Mesenchymal stem cell (in vitro differentiated cells and primary cell): Measurements from ENCODE around the gene CD81.

Experiments
- DNase-seq: peaks from one replicate; pipeline ENCODE4 v3.0.0-alpha.2; 2013
- H2AFZ ChIP-seq: one replicate; pipeline ENCODE4 v1.6.1; 2013; ENCODE audit warnings: low read depth, mild to moderate bottlenecking, control low read depth, inconsistent platforms, low read length, moderate library complexity
- H2AK5ac ChIP-seq: 2 replicates; pipeline ENCODE4 v1.6.1; 2013; ENCODE audit warnings: low read length, moderate library complexity, mild to moderate bottlenecking, inconsistent platforms; ENCODE audit not compliant: severe bottlenecking
- H2BK120ac ChIP-seq: one replicate; pipeline ENCODE4 v1.6.1; 2013; ENCODE audit warnings: low read depth, mild to moderate bottlenecking, inconsistent platforms, low read length, moderate library complexity
- H2BK12ac ChIP-seq, 2 experiments: one replicate each; pipeline ENCODE4 v1.6.1; 2013; ENCODE audit warnings: inconsistent platforms in 2 of 2, low read length in 2 of 2, mild to moderate bottlenecking in 2 of 2, moderate library complexity in 2 of 2, control low read depth in 1 of 2
- H2BK15ac ChIP-seq: one replicate; pipeline ENCODE4 v1.6.1; 2013; ENCODE audit warnings: mild to moderate bottlenecking, low read depth, inconsistent platforms; ENCODE audit not compliant: poor library complexity, severe bottlenecking
- H2BK5ac ChIP-seq: 2 replicates; pipeline ENCODE4 v1.6.1; 2013; ENCODE audit warnings: low read depth, mild to moderate bottlenecking, low read length, control low read depth, inconsistent platforms; ENCODE audit not compliant: poor library complexity, severe bottlenecking
- H3K14ac ChIP-seq, 2 experiments: one replicate each; pipeline ENCODE4 v1.6.1; 2013; ENCODE audit warnings: inconsistent platforms in 2 of 2, low read length in 2 of 2, control low read depth in 1 of 2, mild to moderate bottlenecking in 1 of 2, moderate library complexity in 1 of 2
- H3K18ac ChIP-seq, 2 experiments: one replicate each; pipeline ENCODE4 v1.6.1; 2013; ENCODE audit warnings: inconsistent platforms in 2 of 2, low read length in 2 of 2, control low read depth in 1 of 2, low read depth in 1 of 2, mild to moderate bottlenecking in 1 of 2
- H3K23ac ChIP-seq, 2 experiments: one replicate each; pipeline ENCODE4 v1.6.1; 2013; ENCODE audit warnings: inconsistent platforms in 2 of 2, low read length in 2 of 2, mild to moderate bottlenecking in 2 of 2, moderate library complexity in 2 of 2, control low read depth in 1 of 2
- H3K27ac ChIP-seq: 2 replicates; pipeline ENCODE4 v1.5.1; 2013; ENCODE audit warnings: mild to moderate bottlenecking, moderate library complexity, low read length, control low read depth, inconsistent platforms; ENCODE audit not compliant: poor library complexity, severe bottlenecking
- H3K27me3 ChIP-seq, 2 experiments: 2 replicates each; pipeline versions ENCODE4 v1.6.1 to v1.7.0; 2013; ENCODE audit warnings: low read length in 2 of 2, mild to moderate bottlenecking in 2 of 2, moderate library complexity in 2 of 2, control low read depth in 1 of 2, inconsistent platforms in 1 of 2; ENCODE audit not compliant: control insufficient read depth in 1 of 2, insufficient read depth in 1 of 2
- H3K36me3 ChIP-seq, 2 experiments: 2 replicates each; pipeline versions ENCODE4 v1.6.1 to v1.7.0; 2013; ENCODE audit warnings: low read length in 2 of 2, control low read depth in 1 of 2, inconsistent platforms in 1 of 2, low read depth in 1 of 2, mild to moderate bottlenecking in 1 of 2; ENCODE audit not compliant: insufficient read depth in 2 of 2, control insufficient read depth in 1 of 2
- H3K4ac ChIP-seq, 2 experiments: one replicate each; pipeline ENCODE4 v1.6.1; 2013; ENCODE audit warnings: inconsistent platforms in 2 of 2, low read length in 2 of 2, mild to moderate bottlenecking in 2 of 2, moderate library complexity in 2 of 2, control low read depth in 1 of 2, low read depth in 1 of 2
- H3K4me1 ChIP-seq: 2 replicates; pipeline ENCODE4 v1.6.1; 2013; ENCODE audit warnings: low read depth, low read length, control low read depth; ENCODE audit not compliant: control insufficient read depth, insufficient read depth
- H3K4me2 ChIP-seq: 2 replicates; pipeline ENCODE4 v1.6.1; 2013; ENCODE audit warnings: low read length, mild to moderate bottlenecking, inconsistent platforms; ENCODE audit not compliant: poor library complexity, severe bottlenecking
- H3K4me3 ChIP-seq, 2 experiments: 2 replicates each; pipeline versions ENCODE4 v1.5.1 to v1.7.0; 2013; ENCODE audit warnings: low read length in 2 of 2, mild to moderate bottlenecking in 2 of 2, control low read depth in 1 of 2, low read depth in 1 of 2; ENCODE audit not compliant: insufficient read depth in 1 of 2
- H3K79me1 ChIP-seq: replicated peaks from 2 replicates; pipeline ENCODE4 v1.6.1; 2013; ENCODE audit warnings: mild to moderate bottlenecking, control low read depth, low read length, inconsistent platforms; ENCODE audit not compliant: poor library complexity, severe bottlenecking
- H3K9ac ChIP-seq: 2 replicates; pipeline ENCODE4 v1.7.0; 2013; ENCODE audit warnings: mild to moderate bottlenecking, low read length, moderate library complexity
- H3K9me3 ChIP-seq: 2 replicates; pipeline ENCODE4 v1.7.0; 2013; ENCODE audit warnings: mild to moderate bottlenecking, low read length; ENCODE audit not compliant: control insufficient read depth
- H4K8ac ChIP-seq: one replicate; pipeline ENCODE4 v1.6.1; 2013; ENCODE audit warnings: inconsistent platforms, mild to moderate bottlenecking, low read length, moderate library complexity
- H4K91ac ChIP-seq: one replicate; pipeline ENCODE4 v1.6.1; 2013; ENCODE audit warnings: mild to moderate bottlenecking, low read length, inconsistent platforms
- WGBS: methylation state at CpG from one replicate; pipeline ENCODE4 v1.1.7; 2013; ENCODE audit warnings: mixed read lengths; 5-methylcytosine and 5-hydroxymethylcytosine counted together

CD81 gene

DNA sequence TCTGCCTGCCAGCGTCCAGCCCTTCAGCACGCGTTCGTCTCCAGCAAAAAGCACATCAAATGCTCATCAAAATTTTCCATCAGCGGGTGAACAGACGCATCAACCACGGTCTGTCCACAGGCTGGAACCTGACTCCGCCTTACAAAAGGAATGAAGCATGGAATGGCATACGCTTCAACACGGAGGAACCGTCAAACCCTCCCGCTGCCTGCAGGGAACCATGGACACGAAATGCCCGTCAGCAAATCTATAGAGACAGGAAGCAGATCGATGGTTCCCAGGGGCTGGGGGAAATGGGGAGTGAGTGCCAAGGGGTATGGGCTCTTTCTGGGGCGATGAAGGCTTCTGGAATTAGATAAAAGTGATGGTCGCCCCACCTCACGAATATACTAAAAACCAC is 39.7 kb downstream of the CD81 start:
- no peak overlapping the region for H2BK120ac ChIP-seq
- peaks cover 0 to 24% of the 10 kb centered on the region in 2 experiments for H3K27me3 ChIP-seq
- WGBS = 91% methylated on average over 18 of the region's 18 CpGs

DNA sequence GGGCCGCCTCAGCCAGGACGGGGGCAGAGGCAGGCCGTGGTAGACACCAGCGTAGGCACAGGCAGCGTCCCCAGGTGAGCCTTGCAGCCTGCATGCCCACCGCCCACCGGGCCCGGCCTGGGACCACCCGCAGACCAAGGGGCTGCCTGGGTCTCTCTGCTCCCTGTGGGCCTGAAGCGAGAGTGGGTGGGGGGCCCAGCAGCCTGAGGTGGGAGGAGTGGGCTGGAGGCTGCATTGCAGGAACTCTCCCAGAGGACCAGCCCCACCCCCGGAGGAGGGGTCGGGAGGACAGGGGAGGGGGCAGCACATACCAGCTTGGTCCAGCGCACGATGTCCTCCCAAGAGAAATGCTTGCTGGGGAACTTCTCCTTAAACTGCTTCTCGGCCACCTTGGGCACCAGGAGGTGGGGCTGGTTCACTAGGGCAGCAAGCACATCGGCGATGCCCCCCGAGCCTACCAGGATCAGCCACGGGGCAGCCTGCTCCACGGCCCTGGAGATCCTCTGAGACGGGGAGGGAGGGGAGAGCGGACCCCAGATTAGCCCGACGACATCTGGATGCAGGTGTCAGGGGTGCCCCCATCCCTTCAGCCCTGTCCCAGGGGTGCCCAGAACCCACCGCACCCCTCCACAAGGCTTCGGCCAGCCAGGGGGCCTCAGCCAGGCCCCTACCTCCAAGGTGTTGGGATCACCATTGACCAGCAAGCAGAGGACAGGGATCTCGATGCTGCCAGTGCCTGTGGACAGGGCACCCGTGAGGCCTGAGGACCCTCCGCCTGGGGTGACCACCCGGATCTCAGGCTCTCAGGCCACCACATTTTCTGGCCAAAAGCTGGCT is 41.0 kb downstream of the CD81 start:
- peaks cover 9% of the 10 kb centered on the region for H3K4me1 ChIP-seq
- H3K18ac ChIP-seq = no peak overlapping the region
- no peak overlapping the region for H2AFZ ChIP-seq
- H3K14ac ChIP-seq = no peak overlapping the region
- no peak overlapping the region for H3K4me2 ChIP-seq
- no peak overlapping the region for H3K27ac ChIP-seq
- no peaks in the 10 kb centered on the region for H3K9me3 ChIP-seq
- no peak overlapping the region for H2BK12ac ChIP-seq
- no peak overlapping the region for H4K8ac ChIP-seq
- 87% methylated on average over 30 of the region's 30 CpGs for WGBS
- H2AK5ac ChIP-seq = no peak overlapping the region
- H4K91ac ChIP-seq = no peak overlapping the region
- no peak overlapping the region for H2BK5ac ChIP-seq
- H3K79me1 ChIP-seq = no peaks in the 10 kb centered on the region
- no peak overlapping the region for H3K4me3 ChIP-seq
- no peak overlapping the region for H3K9ac ChIP-seq
- peaks cover 8 to 25% of the 10 kb centered on the region in 2 experiments for H3K27me3 ChIP-seq
- H2BK120ac ChIP-seq = no peak overlapping the region
- no peaks in the 10 kb centered on the region for H3K36me3 ChIP-seq
- H3K23ac ChIP-seq = no peak overlapping the region
- no peak for DNase-seq
- no peak overlapping the region for H2BK15ac ChIP-seq
- H3K4ac ChIP-seq = no peak overlapping the region

More for the DNA sequence above, 39.7 kb downstream of the CD81 start:
- H4K91ac ChIP-seq = no peak overlapping the region
- H3K18ac ChIP-seq = no peak overlapping the region
- no peaks in the 10 kb centered on the region for H3K79me1 ChIP-seq
- H3K9me3 ChIP-seq = no peaks in the 10 kb centered on the region
- H3K36me3 ChIP-seq = no peaks in the 10 kb centered on the region
- H3K4me1 ChIP-seq = peaks cover 9% of the 10 kb centered on the region
- no peak overlapping the region for H2BK15ac ChIP-seq
- no peak overlapping the region for H2BK12ac ChIP-seq
- H2BK5ac ChIP-seq = no peak overlapping the region
- H2AFZ ChIP-seq = no peak overlapping the region
- H2AK5ac ChIP-seq = no peak overlapping the region
- DNase-seq = no peak
- no peak overlapping the region for H3K27ac ChIP-seq
- no peak overlapping the region for H3K23ac ChIP-seq
- no peak overlapping the region for H3K4me3 ChIP-seq
- H3K4me2 ChIP-seq = no peak overlapping the region
- H3K14ac ChIP-seq = no peak overlapping the region
- no peak overlapping the region for H3K9ac ChIP-seq
- no peak overlapping the region for H4K8ac ChIP-seq
- H3K4ac ChIP-seq = no peak overlapping the region

DNA sequence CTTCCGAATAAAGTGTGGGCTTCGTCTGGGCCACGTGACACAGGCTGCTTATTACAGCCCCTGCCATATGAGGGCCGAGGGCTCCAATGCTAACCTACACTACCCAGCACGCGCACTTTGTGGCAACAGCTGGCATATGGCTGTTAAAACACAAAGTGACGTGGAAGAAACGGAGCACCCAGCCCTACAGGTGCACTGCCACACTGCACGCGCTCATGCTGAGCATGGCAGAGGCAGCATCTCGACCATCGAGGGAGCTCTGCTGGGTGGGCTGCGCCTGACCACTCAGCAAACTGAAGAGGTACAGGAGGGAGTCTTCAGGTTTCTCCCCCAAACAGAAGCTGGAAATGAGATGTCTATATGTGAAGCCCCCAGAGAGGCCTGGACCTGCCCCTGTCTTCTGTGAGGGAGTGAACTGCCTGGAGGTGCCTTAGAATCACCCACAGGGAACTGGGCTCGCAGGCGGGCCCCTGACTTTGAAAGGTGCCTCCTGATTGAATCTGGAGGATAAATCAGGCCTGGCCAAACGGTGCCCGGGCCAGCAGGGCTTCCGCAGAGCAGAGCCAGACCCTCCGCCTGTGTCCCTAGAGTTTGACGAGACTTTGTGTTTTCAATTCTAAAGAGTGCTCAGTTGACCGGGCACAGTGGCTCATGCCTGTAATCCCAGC is 41.7 kb downstream of the CD81 start:
- Histone ChIP-seq H2BK12ac (no peak overlapping the region), H3K4me2 (no peak overlapping the region), H3K27ac (no peak overlapping the region), H4K91ac (no peak overlapping the region), H3K27me3 (peaks cover 8 to 28% of the 10 kb centered on the region in 2 experiments), H3K9me3 (no peaks in the 10 kb centered on the region), H4K8ac (no peak overlapping the region), H3K9ac (no peak overlapping the region), H3K18ac (no peak overlapping the region), H2BK15ac (no peak overlapping the region), H2AFZ (no peak overlapping the region), H2AK5ac (no peak overlapping the region), H3K14ac (no peak overlapping the region), H3K4me3 (no peak overlapping the region), H2BK120ac (no peak overlapping the region), H3K4me1 (peaks cover 9% of the 10 kb centered on the region), H3K23ac (no peak overlapping the region), H2BK5ac (no peak overlapping the region), H3K4ac (no peak overlapping the region), H3K36me3 (no peaks in the 10 kb centered on the region), H3K79me1 (no peaks in the 10 kb centered on the region)
- DNase-seq = no peak
- 85% methylated on average over 21 of the region's 21 CpGs for WGBS
